Ishikawa (cell line): ENCODE data around the gene MYO9B.
A peak's percentile ranks its signal among the peaks of the same experiment; 100 is the strongest.

Experiments
- CEBPB ChIP-seq: IDR thresholded peaks from 2 replicates; pipeline ENCODE4 v1.6.1; 2012
- EP300 ChIP-seq: IDR thresholded peaks from 2 replicates; pipeline ENCODE4 v1.6.1; 2012; ENCODE audit warnings: borderline replicate concordance
- NFIC ChIP-seq: IDR thresholded peaks from 2 replicates; pipeline ENCODE4 v1.6.1; 2012
- TCF12 ChIP-seq: IDR thresholded peaks from 2 replicates; pipeline ENCODE4 v1.6.1; 2012; ENCODE audit warnings: low read depth
- TF ChIP-seq, protein P1 (sequence below): IDR thresholded peaks from 2 replicates; pipeline ENCODE4 v1.6.1; 2012

DNA sequence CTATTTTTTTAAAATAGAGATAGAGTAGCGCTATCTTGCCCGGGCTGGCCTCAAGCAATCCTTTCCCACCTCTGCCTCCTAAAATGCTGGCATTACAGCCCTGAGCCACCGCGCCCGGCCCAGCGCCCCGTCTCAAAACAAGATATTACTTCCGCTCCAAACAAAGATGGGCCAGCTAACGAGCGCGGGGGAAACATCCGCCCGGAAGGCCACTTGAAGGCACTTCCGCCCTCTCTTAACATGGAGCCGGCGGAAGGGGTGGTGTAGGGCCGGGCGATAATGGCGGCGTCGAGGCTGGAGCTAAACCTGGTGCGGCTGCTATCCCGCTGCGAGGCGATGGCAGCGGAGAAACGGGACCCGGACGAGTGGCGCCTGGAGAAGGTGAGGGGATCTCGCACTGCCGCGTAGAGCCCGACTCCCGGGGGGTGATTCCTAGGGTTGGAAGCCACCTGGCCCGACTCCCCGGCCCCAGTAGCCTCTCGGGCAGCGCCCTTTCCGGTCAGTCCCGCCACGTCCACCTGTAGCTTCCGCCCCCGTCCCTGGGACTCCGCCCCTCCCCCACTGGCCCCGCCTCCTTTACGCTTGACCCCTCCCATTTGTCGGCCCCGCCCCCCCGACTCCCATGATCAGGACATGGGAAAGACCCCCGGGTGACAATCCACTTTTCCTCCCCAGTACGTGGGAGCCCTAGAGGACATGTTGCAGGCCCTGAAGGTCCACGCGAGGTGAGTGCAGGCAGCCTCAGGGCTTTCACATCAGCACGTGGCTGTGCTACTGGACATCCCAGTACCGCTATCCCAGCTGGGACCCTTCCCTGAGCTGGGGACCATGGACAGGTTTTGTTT, 139.8 kb downstream of the MYO9B start, which contains the start of gene USE1:
- TF ChIP-seq TCF12 (peak; percentile 80), NFIC (peak; percentile 44; the same call in 1 of the 2 replicates), CEBPB (peak; percentile 4; the same call in 1 of the 2 replicates), EP300 (peak; percentile 38)
- TF ChIP-seq, protein P1, sequence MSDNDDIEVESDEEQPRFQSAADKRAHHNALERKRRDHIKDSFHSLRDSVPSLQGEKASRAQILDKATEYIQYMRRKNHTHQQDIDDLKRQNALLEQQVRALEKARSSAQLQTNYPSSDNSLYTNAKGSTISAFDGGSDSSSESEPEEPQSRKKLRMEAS, result peak; percentile 78; the same call in 1 of the 2 replicates
